Upper lobe of right lung (tissue), 1 donor: Measurements from ENCODE around the gene RBP7. TPM values are rescaled to one million over a fixed set of nuclear protein-coding genes. Genes with fewer than 3 reads are reported as not detected.

Experiments used
- ATAC-seq: fragments of 200-7000 bp; cut with Tn5 transposase; one replicate; pipeline ENCODE4 v1.9.1; 2020; ENCODE audit warnings: mild to moderate bottlenecking, moderate library complexity
- DNase-seq: peaks from one replicate; pipeline ENCODE4 v3.0.0-alpha.2; 2020
- H3K27ac ChIP-seq: fragments of 200-600 bp; one replicate; pipeline ENCODE4 v1.8.0; 2022
- H3K27me3 ChIP-seq: fragments of 200-600 bp; one replicate; pipeline ENCODE4 v1.8.0; 2022; ENCODE audit warnings: mild to moderate bottlenecking
- H3K36me3 ChIP-seq: fragments of 200-600 bp; one replicate; pipeline ENCODE4 v1.8.0; 2022
- H3K4me1 ChIP-seq: fragments of 200-600 bp; one replicate; pipeline ENCODE4 v1.8.0; 2022
- H3K4me3 ChIP-seq: fragments of 200-600 bp; one replicate; pipeline ENCODE4 v1.8.0; 2022; ENCODE audit warnings: mild to moderate bottlenecking
- H3K9me3 ChIP-seq: fragments of 200-600 bp; one replicate; pipeline ENCODE4 v1.8.0; 2022
- intact Hi-C: fragments of 100-400 bp; cut with DNase I; formaldehyde crosslinking; loops from one replicate; pipeline ENCODE4 v1.11.0; 2022
- microRNA-seq: library from miRNA; unstranded; fragments of <30 nt; microRNA quantifications from one replicate; pipeline ENCODE4 v1.2.0, GENCODE V29; 2020; ENCODE audit warnings: borderline microRNAs expressed
- total RNA-seq: library from RNA; stranded (reverse); fragmentation: NEBNext Ultra II Directional; extraction: Animal tissue kit (Norgen Biotek cat#: 25700); gene quantifications from one replicate; pipeline ENCODE4 v1.2.1, GENCODE V29; 2021
- TF ChIP-seq, protein P1 (sequence below): fragments of 200-600 bp; IDR thresholded peaks from one replicate; pipeline ENCODE4 v1.8.0; 2022; ENCODE audit warnings: antibody characterized with exemption
- donor health status: DM: no; HTN: yes; CAD: no; lungs with severe emphysema.

The RBP7 gene
- total RNA-seq, 1 donor from 2014 or later: 8.7 TPM

DNA sequence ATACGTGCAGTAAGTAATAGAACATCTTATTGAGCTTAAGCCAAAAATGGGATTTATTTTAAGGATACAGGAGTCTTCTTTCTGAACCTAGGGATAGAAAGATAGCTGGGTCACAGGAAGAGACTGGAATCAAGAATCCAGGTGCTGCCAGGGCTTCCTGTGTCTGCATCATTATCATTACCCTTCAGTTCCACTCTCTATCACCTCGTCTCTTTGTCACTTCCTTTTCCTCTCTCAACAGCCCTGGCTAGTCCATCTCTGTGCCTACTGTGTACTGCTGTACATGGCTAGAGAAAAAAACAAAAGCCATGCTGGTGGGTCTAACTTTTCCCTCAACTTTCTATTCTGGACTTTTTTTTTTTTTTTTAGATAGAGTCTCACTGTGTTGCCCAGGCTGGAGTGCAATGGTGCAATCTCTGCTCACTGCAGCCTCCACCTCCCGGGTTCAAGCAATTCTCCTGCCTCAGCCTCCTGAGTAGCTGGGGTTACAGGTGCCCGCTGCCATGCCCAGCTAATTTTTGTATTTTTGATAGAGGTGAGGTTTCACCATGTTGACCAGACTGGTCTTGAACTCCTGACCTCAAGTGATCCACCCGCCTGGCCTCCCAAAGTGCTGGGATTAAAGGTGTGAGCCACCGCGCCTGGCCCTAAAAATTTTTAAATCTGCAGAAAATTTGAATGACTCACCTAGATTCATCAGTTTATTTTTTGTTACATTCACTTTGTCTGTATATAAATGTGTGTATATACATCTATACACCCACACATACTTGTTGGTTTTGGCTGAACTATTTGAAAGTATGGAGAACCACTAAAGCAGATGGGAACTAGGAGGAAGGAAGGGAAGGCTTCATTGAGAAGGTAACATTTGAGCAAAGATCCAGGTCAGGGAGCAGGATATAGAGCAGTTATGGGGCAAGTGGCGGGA lies 67.7 kb downstream of the RBP7 start:
- no peak for DNase-seq

DNA sequence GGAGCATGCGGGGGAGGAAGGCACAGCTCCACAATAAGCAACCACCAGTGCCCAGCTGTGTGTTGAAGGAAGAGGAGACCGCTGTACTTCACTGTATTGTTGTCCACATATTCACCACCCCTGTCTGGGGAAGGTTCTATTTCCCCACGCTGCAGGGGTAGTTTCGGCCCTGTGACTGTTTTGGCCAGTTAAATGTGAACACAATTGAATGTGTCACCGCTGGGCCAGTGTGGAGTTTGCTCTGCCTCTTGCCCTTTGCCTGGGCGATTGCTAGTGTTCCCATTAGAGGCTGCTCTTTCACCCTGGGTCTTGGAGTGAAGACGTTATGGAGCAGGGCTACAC lies 68.3 kb downstream of the RBP7 start:
- peak; percentile 92 for ATAC-seq
- no peaks in the 10 kb centered on the region for H3K9me3 ChIP-seq
- H3K4me3 ChIP-seq: no peak overlapping the region
- intact Hi-C loops: no loop called here
- no peaks in the 10 kb centered on the region for H3K27me3 ChIP-seq
- DNase-seq: peak; percentile 73
- H3K36me3 ChIP-seq: no peaks in the 10 kb centered on the region
- no peak overlapping the region for H3K27ac ChIP-seq
- peaks cover 17% of the 10 kb centered on the region for H3K4me1 ChIP-seq
- TF ChIP-seq, protein P1, sequence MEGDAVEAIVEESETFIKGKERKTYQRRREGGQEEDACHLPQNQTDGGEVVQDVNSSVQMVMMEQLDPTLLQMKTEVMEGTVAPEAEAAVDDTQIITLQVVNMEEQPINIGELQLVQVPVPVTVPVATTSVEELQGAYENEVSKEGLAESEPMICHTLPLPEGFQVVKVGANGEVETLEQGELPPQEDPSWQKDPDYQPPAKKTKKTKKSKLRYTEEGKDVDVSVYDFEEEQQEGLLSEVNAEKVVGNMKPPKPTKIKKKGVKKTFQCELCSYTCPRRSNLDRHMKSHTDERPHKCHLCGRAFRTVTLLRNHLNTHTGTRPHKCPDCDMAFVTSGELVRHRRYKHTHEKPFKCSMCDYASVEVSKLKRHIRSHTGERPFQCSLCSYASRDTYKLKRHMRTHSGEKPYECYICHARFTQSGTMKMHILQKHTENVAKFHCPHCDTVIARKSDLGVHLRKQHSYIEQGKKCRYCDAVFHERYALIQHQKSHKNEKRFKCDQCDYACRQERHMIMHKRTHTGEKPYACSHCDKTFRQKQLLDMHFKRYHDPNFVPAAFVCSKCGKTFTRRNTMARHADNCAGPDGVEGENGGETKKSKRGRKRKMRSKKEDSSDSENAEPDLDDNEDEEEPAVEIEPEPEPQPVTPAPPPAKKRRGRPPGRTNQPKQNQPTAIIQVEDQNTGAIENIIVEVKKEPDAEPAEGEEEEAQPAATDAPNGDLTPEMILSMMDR: no peak

More for the DNA sequence above, 67.7 kb downstream of the RBP7 start:
- ATAC-seq: no peak
- Histone ChIP-seq H3K9me3 (no peaks in the 10 kb centered on the region), H3K4me1 (peaks cover 17% of the 10 kb centered on the region), H3K27ac (no peak overlapping the region), H3K4me3 (no peak overlapping the region), H3K36me3 (no peaks in the 10 kb centered on the region), H3K27me3 (no peaks in the 10 kb centered on the region)
- intact Hi-C loops: no loop called here
- TF ChIP-seq, protein P1: no peak

Small RNA genes lying within 50 kb of the gene (microRNA-seq; reads per million reads assigned to microRNA genes)
- 0.50 reads per million for gene MIR5697

Other genes starting within 250 kb of the RBP7 start
- gene CLSTN1, start 173.3 kb upstream of the RBP7 start, total RNA-seq: 71.0 TPM
- 47.6 TPM for gene CTNNBIP1, start 87.0 kb upstream of the RBP7 start, total RNA-seq
- 29.1 TPM for gene LZIC, start 53.8 kb upstream of the RBP7 start, total RNA-seq
- 9.1 TPM for gene NMNAT1, start 53.8 kb upstream of the RBP7 start, total RNA-seq
- gene UBE4B, start 35.7 kb downstream of the RBP7 start, total RNA-seq: 36.2 TPM
- gene KIF1B, start 213.3 kb downstream of the RBP7 start, total RNA-seq: 35.5 TPM